CD14-positive monocyte (primary cell): ENCODE data around the gene MYOZ1. TPM values are rescaled to one million over a fixed set of nuclear protein-coding genes. Genes with fewer than 3 reads are reported as not detected.

Source experiments
- DNase-seq, 3 donors: peaks; one replicate each; pipeline ENCODE4 v3.0.0-alpha.2; 2011 to 2022
- H2AFZ ChIP-seq: 2 replicates; pipeline ENCODE4 v1.6.0; 2012; ENCODE audit warnings: mild to moderate bottlenecking, low read depth, low read length, inconsistent platforms; ENCODE audit not compliant: insufficient read depth, poor library complexity, severe bottlenecking
- H3K27ac ChIP-seq, 2 donors: 1 replicate in 1 of 2; 2 replicates in 1 of 2; pipeline ENCODE4 v1.5.1; 2012 to 2013; ENCODE audit warnings: low read length in 2 of 2, control low read depth in 1 of 2, inconsistent platforms in 1 of 2, low read depth in 1 of 2, mild to moderate bottlenecking in 1 of 2
- H3K27me3 ChIP-seq, 2 donors: one replicate each; pipeline versions ENCODE4 v1.6.0 to v1.6.1; 2011 to 2013; ENCODE audit warnings: low read length in 2 of 2; ENCODE audit not compliant: control insufficient read depth in 2 of 2, insufficient read depth in 2 of 2
- H3K36me3 ChIP-seq, 2 donors: replicated peaks in 1 of 2; 1 replicate in 1 of 2; 2 replicates in 1 of 2; pipeline versions ENCODE4 v1.5.1 to v1.6.1; 2012 to 2013; ENCODE audit warnings: low read length in 2 of 2, control low read depth in 1 of 2, inconsistent platforms in 1 of 2, mild to moderate bottlenecking in 1 of 2; ENCODE audit not compliant: insufficient read depth in 2 of 2, control insufficient read depth in 1 of 2
- H3K4me1 ChIP-seq, 2 donors: 1 replicate in 1 of 2; 2 replicates in 1 of 2; pipeline versions ENCODE4 v1.5.1 to v1.6.1; 2012 to 2013; ENCODE audit warnings: low read length in 2 of 2, control low read depth in 1 of 2, inconsistent platforms in 1 of 2, mild to moderate bottlenecking in 1 of 2, moderate library complexity in 1 of 2; ENCODE audit not compliant: insufficient read depth in 2 of 2, control insufficient read depth in 1 of 2
- H3K4me2 ChIP-seq: replicated peaks from 2 replicates; pipeline ENCODE3; 2012; ENCODE audit warnings: low read length, moderate library complexity, mild to moderate bottlenecking; ENCODE audit not compliant: poor library complexity, severe bottlenecking; ENCODE audit errors: extremely low read depth
- H3K4me3 ChIP-seq, 3 experiments: fragments of 200-600 bp in 1 of 3; sonication (generic) in 1 of 3; replicated peaks in 1 of 3; 1 replicate in 2 of 3; 2 replicates in 1 of 3; pipeline ENCODE4 v1.5.1; 2011 to 2013; ENCODE audit warnings: low read length in 3 of 3, mild to moderate bottlenecking in 3 of 3, control low read depth in 2 of 3, low read depth in 2 of 3, inconsistent platforms in 1 of 3, moderate library complexity in 1 of 3
- H3K79me2 ChIP-seq: 2 replicates; pipeline ENCODE4 v1.6.0; 2012; ENCODE audit warnings: mild to moderate bottlenecking, control low read depth, inconsistent platforms, low read length, moderate library complexity; ENCODE audit not compliant: insufficient read depth
- H3K9ac ChIP-seq: 2 replicates; pipeline ENCODE4 v1.6.0; 2017; ENCODE audit warnings: low read length, mild to moderate bottlenecking; ENCODE audit not compliant: insufficient read depth, poor library complexity, severe bottlenecking
- H3K9me3 ChIP-seq, 2 donors: replicated peaks in 1 of 2; 1 replicate in 1 of 2; 2 replicates in 1 of 2; pipeline versions ENCODE4 v1.5.1 to v1.6.1; 2012 to 2013; ENCODE audit warnings: low read length in 2 of 2, control low read depth in 1 of 2; ENCODE audit not compliant: control insufficient read depth in 1 of 2, insufficient read depth in 1 of 2
- H4K20me1 ChIP-seq: 2 replicates; pipeline ENCODE4 v1.6.0; 2012; ENCODE audit warnings: mild to moderate bottlenecking, low read length, control low read depth, moderate library complexity; ENCODE audit not compliant: insufficient read depth
- H3K27ac Mint-ChIP-seq, 7 donors: one replicate each; pipeline ENCODE4 v1.8.0; 2020; ENCODE audit warnings: mild to moderate bottlenecking in 7 of 7, mixed read lengths in 7 of 7, moderate library complexity in 6 of 7, inconsistent platforms in 2 of 7
- H3K27me3 Mint-ChIP-seq, 3 donors: one replicate each; pipeline ENCODE4 v1.8.0; 2021 to 2022; ENCODE audit warnings: low read depth in 3 of 3, mild to moderate bottlenecking in 3 of 3, mixed read lengths in 3 of 3, moderate library complexity in 3 of 3, inconsistent platforms in 1 of 3
- H3K36me3 Mint-ChIP-seq, 2 donors: one replicate each; pipeline ENCODE4 v1.8.0; 2020; ENCODE audit warnings: mixed read lengths in 2 of 2, inconsistent platforms in 1 of 2, mild to moderate bottlenecking in 1 of 2
- H3K4me1 Mint-ChIP-seq: one replicate; pipeline ENCODE4 v1.8.0; 2020; ENCODE audit warnings: mild to moderate bottlenecking, mixed read lengths
- H3K4me3 Mint-ChIP-seq, 2 donors: one replicate each; pipeline ENCODE4 v1.8.0; 2020; ENCODE audit warnings: mild to moderate bottlenecking in 2 of 2, mixed read lengths in 2 of 2, moderate library complexity in 1 of 2
- H3K9me3 Mint-ChIP-seq, 7 donors: one replicate each; pipeline ENCODE4 v1.8.0; 2020 to 2022; ENCODE audit warnings: mixed read lengths in 7 of 7, mild to moderate bottlenecking in 6 of 7, moderate library complexity in 6 of 7, inconsistent platforms in 2 of 7
- CTCF ChIP-seq: fragments of 200-600 bp; IDR thresholded peaks from one replicate; pipeline ENCODE4 v1.8.0; 2022; ENCODE audit warnings: antibody characterized with exemption, mild to moderate bottlenecking
- WGBS: methylation state at CpG from one replicate; pipeline ENCODE4 v1.1.5; 2013; ENCODE audit warnings: missing lambda C conversion rate; ENCODE audit not compliant: insufficient coverage; 5-methylcytosine and 5-hydroxymethylcytosine counted together
- intact Hi-C, 2 donors: fragments of 100-400 bp; cut with micrococcal nuclease; formaldehyde crosslinking; loops; one replicate each; pipeline versions ENCODE4 v1.15.0 to v1.15.1; 2023
- polyA plus RNA-seq, 3 donors: library from polyadenylated mRNA; depleted of rRNA in 1 of 3; unstranded in 2 of 3; stranded (reverse) in 1 of 3; fragments of 300-500 nt in 2 of 3; fragments of >200 nt in 1 of 3; fragmentation: Illumina TruSeq in 2 of 3; gene quantifications; 1 replicate in 2 of 3; 2 replicates in 1 of 3; pipeline ENCODE4 v1.2.3, GENCODE V29; 2012 to 2021

Gene MYOZ1
- polyA plus RNA-seq, 3 donors, result not detected

GRCh38 chr10:73655990-73656298 lies 14.7 kb upstream of the MYOZ1 start, which contains the start of gene SYNPO2L:
Gene SYNPO2L (minus strand): TSS chr10:73656029. CDS start chr10:73655922, 107 bp downstream.
- no peak within 1 kb of the TSS for H3K27ac Mint-ChIP-seq
- Histone ChIP-seq H4K20me1 (no peaks in the 10 kb centered on the region), H3K36me3 (no peaks in the 10 kb centered on the region), H3K79me2 (no peaks in the 10 kb centered on the region), H3K27me3 (no peaks in the 10 kb centered on the region), H3K9me3 (no peaks in the 10 kb centered on the region), H3K4me3 (no peak within 1 kb of the TSS), H3K9ac (no peak within 1 kb of the TSS), H3K4me1 (peaks cover 3 to 4% of the 10 kb centered on the region in 2 donors), H2AFZ (peak within 1 kb of the TSS; percentile 6), H3K27ac (no peak within 1 kb of the TSS), H3K4me2 (no peak within 1 kb of the TSS)
- H3K36me3 Mint-ChIP-seq, result no peaks in the 10 kb centered on the region
- H3K9me3 Mint-ChIP-seq, result no peaks in the 10 kb centered on the region
- TF ChIP-seq CTCF, result no peak
- DNase-seq, result no peak
- H3K4me1 Mint-ChIP-seq, result peaks cover 11% of the 10 kb centered on the region
- intact Hi-C loops, result no loop called here
- no peak within 1 kb of the TSS for H3K4me3 Mint-ChIP-seq
- WGBS, result 53% methylated on average over 5 of the region's 5 CpGs
- H3K27me3 Mint-ChIP-seq, result peaks cover 2 to 12% (median 7%) of the 10 kb centered on the region in 3 donors

GRCh38 chr10:73655257-73655989 lies 14.1 kb upstream of the MYOZ1 start:
- H3K27me3 ChIP-seq, result no peaks in the 10 kb centered on the region
- intact Hi-C loops, result no loop called here
- no peaks in the 10 kb centered on the region for H3K79me2 ChIP-seq
- Mint-ChIP-seq H3K27me3 (peaks cover 2 to 12% (median 7%) of the 10 kb centered on the region in 3 donors), H3K36me3 (no peaks in the 10 kb centered on the region), H3K27ac (no peak overlapping the region), H3K4me3 (no peak overlapping the region), H3K9me3 (no peaks in the 10 kb centered on the region), H3K4me1 (peaks cover 16% of the 10 kb centered on the region)
- H4K20me1 ChIP-seq, result no peaks in the 10 kb centered on the region
- no peaks in the 10 kb centered on the region for H3K36me3 ChIP-seq
- no peak overlapping the region for H3K4me2 ChIP-seq
- H3K4me3 ChIP-seq, result no peak overlapping the region
- H3K27ac ChIP-seq, result no peak overlapping the region
- H3K9ac ChIP-seq, result no peak overlapping the region
- peaks cover 9% of the 10 kb centered on the region in 2 donors for H3K4me1 ChIP-seq
- no peaks in the 10 kb centered on the region for H3K9me3 ChIP-seq
- DNase-seq, result no peak
- H2AFZ ChIP-seq, result peak overlapping the region; percentile 6
- no peak for TF ChIP-seq CTCF
- 41% methylated on average over 7 of the region's 12 CpGs for WGBS
